ENCODE data around the gene ATXN3.
A peak's percentile ranks its signal among the peaks of the same experiment; 100 is the strongest.

Gene ATXN3

GRCh38 chr14:92106143-92106926, at the start of gene ATXN3:
Gene ATXN3 (minus strand): TSS chr14:92106582. CDS start chr14:92106552, 30 bp downstream.
- DNase-seq (ENCODE audit: low spot score in 2 of 2) (peak; percentile 80 to 89), ATAC-seq (ENCODE audit: low read depth) (peak; percentile 93)
- Mint-ChIP-seq H3K36me3 (peaks cover 2% of the 10 kb centered on the region), H3K4me1 (peaks cover 31% of the 10 kb centered on the region), H3K27ac (peak within 1 kb of the TSS; percentile 88), H3K9me3 (no peaks in the 10 kb centered on the region), H3K4me3 (peak within 1 kb of the TSS; percentile 99), H3K27me3 (no peaks in the 10 kb centered on the region)

GRCh38 chr14:92154283-92154942, 48.0 kb upstream of the ATXN3 start:
- no peaks in the 10 kb centered on the region for H3K4me1 Mint-ChIP-seq
- H3K9me3 Mint-ChIP-seq, result no peaks in the 10 kb centered on the region
- no peak overlapping the region for H3K4me3 Mint-ChIP-seq
- no peak for ATAC-seq (ENCODE audit: low read depth)
- no peaks in the 10 kb centered on the region for H3K27me3 Mint-ChIP-seq
- no peak for DNase-seq (ENCODE audit: low spot score in 2 of 2)
- H3K36me3 Mint-ChIP-seq, result peaks cover 24% of the 10 kb centered on the region
- H3K27ac Mint-ChIP-seq, result no peak overlapping the region

GRCh38 chr14:92153581-92153980, 47.2 kb upstream of the ATXN3 start:
- no peak for ATAC-seq (ENCODE audit: low read depth)
- Mint-ChIP-seq H3K4me1 (no peaks in the 10 kb centered on the region), H3K27ac (no peak overlapping the region), H3K36me3 (peaks cover 21% of the 10 kb centered on the region), H3K4me3 (no peak overlapping the region), H3K9me3 (no peaks in the 10 kb centered on the region), H3K27me3 (no peaks in the 10 kb centered on the region)
- DNase-seq (ENCODE audit: low spot score in 2 of 2), result no peak

GRCh38 chr14:92144708-92145107, 38.3 kb upstream of the ATXN3 start:
- Mint-ChIP-seq H3K4me1 (peaks cover 4% of the 10 kb centered on the region), H3K9me3 (no peaks in the 10 kb centered on the region), H3K4me3 (no peak overlapping the region), H3K36me3 (peaks cover 32% of the 10 kb centered on the region), H3K27me3 (no peaks in the 10 kb centered on the region), H3K27ac (no peak overlapping the region)
- no peak for ATAC-seq (ENCODE audit: low read depth)
- no peak for DNase-seq (ENCODE audit: low spot score in 2 of 2)

GRCh38 chr14:92143962-92144361, 37.6 kb upstream of the ATXN3 start:
- no peak overlapping the region for H3K4me3 Mint-ChIP-seq
- no peaks in the 10 kb centered on the region for H3K9me3 Mint-ChIP-seq
- no peaks in the 10 kb centered on the region for H3K27me3 Mint-ChIP-seq
- peaks cover 31% of the 10 kb centered on the region for H3K36me3 Mint-ChIP-seq
- no peak for ATAC-seq (ENCODE audit: low read depth)
- peaks cover 4% of the 10 kb centered on the region for H3K4me1 Mint-ChIP-seq
- no peak overlapping the region for H3K27ac Mint-ChIP-seq
- no peak for DNase-seq (ENCODE audit: low spot score in 2 of 2)

GRCh38 chr14:92143309-92143708, 36.9 kb upstream of the ATXN3 start:
- Mint-ChIP-seq H3K36me3 (peaks cover 31% of the 10 kb centered on the region), H3K4me1 (peaks cover 4% of the 10 kb centered on the region), H3K27ac (no peak overlapping the region)

GRCh38 chr14:92135269-92135668, 28.9 kb upstream of the ATXN3 start:
- ATAC-seq (ENCODE audit: low read depth) (no peak), DNase-seq (ENCODE audit: low spot score in 2 of 2) (no peak)
- Mint-ChIP-seq H3K4me3 (no peak overlapping the region), H3K36me3 (peaks cover 13% of the 10 kb centered on the region), H3K4me1 (no peaks in the 10 kb centered on the region), H3K9me3 (no peaks in the 10 kb centered on the region), H3K27ac (no peak overlapping the region), H3K27me3 (no peaks in the 10 kb centered on the region)

More at GRCh38 chr14:92143309-92143708, 36.9 kb upstream of the ATXN3 start:
- Mint-ChIP-seq H3K4me3 (no peak overlapping the region), H3K9me3 (no peaks in the 10 kb centered on the region), H3K27me3 (no peaks in the 10 kb centered on the region)
- ATAC-seq (ENCODE audit: low read depth) (no peak), DNase-seq (ENCODE audit: low spot score in 2 of 2) (no peak)

- DNase-seq (ENCODE audit: low spot score in 2 of 2) (no peak), ATAC-seq (ENCODE audit: low read depth) (no peak)
- Mint-ChIP-seq H3K9me3 (no peaks in the 10 kb centered on the region), H3K4me3 (no peak overlapping the region), H3K27ac (no peak overlapping the region), H3K27me3 (no peaks in the 10 kb centered on the region), H3K36me3 (peaks cover 13% of the 10 kb centered on the region), H3K4me1 (no peaks in the 10 kb centered on the region)
Measured at GRCh38 chr14:92134456-92134855, 28.1 kb upstream of the ATXN3 start.

GRCh38 chr14:92122761-92123160, 16.4 kb upstream of the ATXN3 start:
- Mint-ChIP-seq H3K27me3 (no peaks in the 10 kb centered on the region), H3K9me3 (no peaks in the 10 kb centered on the region), H3K27ac (peak overlapping the region; percentile 96), H3K36me3 (peaks cover 12% of the 10 kb centered on the region), H3K4me3 (peak overlapping the region; percentile 98), H3K4me1 (peaks cover 27% of the 10 kb centered on the region)
- DNase-seq (ENCODE audit: low spot score in 2 of 2), result no peak
- no peak for ATAC-seq (ENCODE audit: low read depth)

GRCh38 chr14:92122351-92122677, 15.9 kb upstream of the ATXN3 start:
- no peaks in the 10 kb centered on the region for H3K27me3 Mint-ChIP-seq
- peak; percentile 7 for ATAC-seq (ENCODE audit: low read depth)
- peaks cover 9% of the 10 kb centered on the region for H3K36me3 Mint-ChIP-seq
- H3K9me3 Mint-ChIP-seq, result no peaks in the 10 kb centered on the region
- DNase-seq (ENCODE audit: low spot score in 2 of 2), result no peak
- H3K27ac Mint-ChIP-seq, result peak overlapping the region; percentile 96
- H3K4me3 Mint-ChIP-seq, result peak overlapping the region; percentile 98
- peaks cover 24% of the 10 kb centered on the region for H3K4me1 Mint-ChIP-seq

- peak within 1 kb of the TSS; percentile 96 for H3K27ac Mint-ChIP-seq
- DNase-seq (ENCODE audit: low spot score in 2 of 2) (peak; percentile 76 to 92), ATAC-seq (ENCODE audit: low read depth) (peak; percentile 85)
- no peaks in the 10 kb centered on the region for H3K9me3 Mint-ChIP-seq
- peaks cover 21% of the 10 kb centered on the region for H3K4me1 Mint-ChIP-seq
- peak within 1 kb of the TSS; percentile 98 for H3K4me3 Mint-ChIP-seq
- H3K36me3 Mint-ChIP-seq, result peaks cover 6% of the 10 kb centered on the region
- no peaks in the 10 kb centered on the region for H3K27me3 Mint-ChIP-seq
Measured at GRCh38 chr14:92121670-92122350, 15.4 kb upstream of the ATXN3 start, which contains the start of the genes CPSF2 and NDUFB1. Gene CPSF2 (plus strand): TSS chr14:92121969. CDS start chr14:92130985, 9,016 bp downstream. Gene NDUFB1 (minus strand): TSS chr14:92121706. CDS start chr14:92117637, 4,069 bp downstream.

- H3K27me3 Mint-ChIP-seq, result no peaks in the 10 kb centered on the region
- peak overlapping the region; percentile 98 for H3K4me3 Mint-ChIP-seq
- H3K36me3 Mint-ChIP-seq, result peaks cover 8% of the 10 kb centered on the region
- H3K4me1 Mint-ChIP-seq, result peaks cover 22% of the 10 kb centered on the region
- no peak for DNase-seq (ENCODE audit: low spot score in 2 of 2)
- H3K9me3 Mint-ChIP-seq, result no peaks in the 10 kb centered on the region
- peak overlapping the region; percentile 96 for H3K27ac Mint-ChIP-seq
- peak; percentile 13 for ATAC-seq (ENCODE audit: low read depth)
Measured at GRCh38 chr14:92121207-92121669, 14.9 kb upstream of the ATXN3 start.

- H3K36me3 Mint-ChIP-seq, result no peaks in the 10 kb centered on the region
- H3K4me3 Mint-ChIP-seq, result no peak overlapping the region
- no peaks in the 10 kb centered on the region for H3K9me3 Mint-ChIP-seq
- H3K27me3 Mint-ChIP-seq, result no peaks in the 10 kb centered on the region
- no peak overlapping the region for H3K27ac Mint-ChIP-seq
- ATAC-seq (ENCODE audit: low read depth) (no peak), DNase-seq (ENCODE audit: low spot score in 2 of 2) (no peak)
- H3K4me1 Mint-ChIP-seq, result peaks cover 21% of the 10 kb centered on the region
Measured at GRCh38 chr14:92109490-92109889, 3.1 kb upstream of the ATXN3 start.

Measured in memory B cell (primary cell).